Measurements from ENCODE around the gene ARHGEF33. TPM values are rescaled to one million over a fixed set of nuclear protein-coding genes. Genes with fewer than 3 reads are reported as not detected.

Gene ARHGEF33
- total RNA-seq, 2 donors from 2014 or later: 0.96 to 2.2 TPM

DNA sequence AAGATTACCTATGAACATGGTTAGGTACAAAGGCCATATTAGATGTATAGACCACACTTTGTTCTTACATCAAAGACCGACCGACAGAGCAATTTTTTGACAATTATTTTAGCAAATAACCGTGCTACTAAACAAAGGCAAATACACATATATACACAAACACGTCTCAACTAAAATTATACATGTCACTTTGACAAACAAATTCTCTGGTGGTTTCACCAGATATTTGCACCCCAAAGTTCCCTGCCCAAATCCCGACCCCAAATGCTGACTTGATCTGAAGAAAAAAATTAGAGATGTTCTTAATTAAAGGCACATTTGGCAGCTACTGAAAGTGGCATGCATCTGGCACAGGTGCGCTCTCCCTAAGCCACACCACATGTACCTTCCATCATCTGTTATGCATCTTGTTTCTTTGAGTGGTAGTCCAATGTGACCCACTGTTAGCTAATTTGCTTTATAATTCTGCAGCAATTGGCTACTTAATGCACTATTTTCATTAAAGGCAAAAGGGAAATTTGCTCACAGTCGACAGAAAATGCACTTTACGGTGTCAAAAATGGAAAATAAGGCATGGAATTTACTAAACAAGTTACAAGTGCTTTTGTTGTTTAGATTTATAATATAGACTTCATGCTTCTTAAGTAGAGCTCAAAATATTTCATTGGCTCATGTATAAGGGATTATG, 92.1 kb downstream of the ARHGEF33 start:
- DNase-seq (ENCODE audit: low spot score): no peak
- 92% methylated on average over 8 of the region's 8 CpGs for WGBS
- H3K4me3 ChIP-seq: no peak overlapping the region
- no peaks in the 10 kb centered on the region for H3K27me3 ChIP-seq (replicated peaks; ENCODE audit: insufficient read depth)
- H3K36me3 ChIP-seq: no peaks in the 10 kb centered on the region
- H3K27ac ChIP-seq: no peak overlapping the region
- TF ChIP-seq, protein P1, sequence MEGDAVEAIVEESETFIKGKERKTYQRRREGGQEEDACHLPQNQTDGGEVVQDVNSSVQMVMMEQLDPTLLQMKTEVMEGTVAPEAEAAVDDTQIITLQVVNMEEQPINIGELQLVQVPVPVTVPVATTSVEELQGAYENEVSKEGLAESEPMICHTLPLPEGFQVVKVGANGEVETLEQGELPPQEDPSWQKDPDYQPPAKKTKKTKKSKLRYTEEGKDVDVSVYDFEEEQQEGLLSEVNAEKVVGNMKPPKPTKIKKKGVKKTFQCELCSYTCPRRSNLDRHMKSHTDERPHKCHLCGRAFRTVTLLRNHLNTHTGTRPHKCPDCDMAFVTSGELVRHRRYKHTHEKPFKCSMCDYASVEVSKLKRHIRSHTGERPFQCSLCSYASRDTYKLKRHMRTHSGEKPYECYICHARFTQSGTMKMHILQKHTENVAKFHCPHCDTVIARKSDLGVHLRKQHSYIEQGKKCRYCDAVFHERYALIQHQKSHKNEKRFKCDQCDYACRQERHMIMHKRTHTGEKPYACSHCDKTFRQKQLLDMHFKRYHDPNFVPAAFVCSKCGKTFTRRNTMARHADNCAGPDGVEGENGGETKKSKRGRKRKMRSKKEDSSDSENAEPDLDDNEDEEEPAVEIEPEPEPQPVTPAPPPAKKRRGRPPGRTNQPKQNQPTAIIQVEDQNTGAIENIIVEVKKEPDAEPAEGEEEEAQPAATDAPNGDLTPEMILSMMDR (IDR thresholded peaks at IDR 0.05): no peak
- TF ChIP-seq POLR2AphosphoS5 (IDR thresholded peaks at IDR 0.05): no peak
- TF ChIP-seq POLR2A (IDR thresholded peaks at IDR 0.05): no peak
- intact Hi-C loops (cut with DNase I): no loop called here
- no peaks in the 10 kb centered on the region for H3K4me1 ChIP-seq (replicated peaks)
- no peaks in the 10 kb centered on the region for H3K9me3 ChIP-seq

DNA sequence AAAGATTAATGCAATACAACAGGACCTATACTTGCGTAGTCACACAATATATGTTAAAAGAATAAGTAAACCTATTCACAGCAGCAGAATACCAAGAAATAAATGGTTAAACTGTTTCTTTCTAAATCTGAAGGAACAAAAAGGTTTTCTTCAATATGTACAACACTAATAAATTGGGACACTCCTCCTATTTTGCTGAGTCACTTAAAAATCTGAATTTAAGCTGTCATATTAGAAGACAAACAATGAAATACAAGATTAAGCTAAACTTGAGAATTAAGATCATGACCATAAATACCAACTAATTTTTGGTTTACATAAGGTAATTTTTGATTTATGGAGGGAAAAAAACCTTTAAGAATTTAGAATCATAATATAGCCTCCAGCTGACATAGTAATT, 92.8 kb downstream of the ARHGEF33 start:
- TF ChIP-seq POLR2AphosphoS5 (IDR thresholded peaks at IDR 0.05): no peak
- TF ChIP-seq, protein P1 (IDR thresholded peaks at IDR 0.05): no peak
- no peak for TF ChIP-seq POLR2A (IDR thresholded peaks at IDR 0.05)
- 91% methylated on average over 1 of the region's 1 CpG for WGBS
- no peak for DNase-seq (ENCODE audit: low spot score)
- intact Hi-C loops (cut with DNase I): no loop called here
- Histone ChIP-seq H3K27ac (no peak overlapping the region), H3K36me3 (no peaks in the 10 kb centered on the region), H3K4me3 (no peak overlapping the region), H3K4me1 (replicated peaks) (no peaks in the 10 kb centered on the region), H3K9me3 (no peaks in the 10 kb centered on the region), H3K27me3 (replicated peaks; ENCODE audit: insufficient read depth) (no peaks in the 10 kb centered on the region)

DNA sequence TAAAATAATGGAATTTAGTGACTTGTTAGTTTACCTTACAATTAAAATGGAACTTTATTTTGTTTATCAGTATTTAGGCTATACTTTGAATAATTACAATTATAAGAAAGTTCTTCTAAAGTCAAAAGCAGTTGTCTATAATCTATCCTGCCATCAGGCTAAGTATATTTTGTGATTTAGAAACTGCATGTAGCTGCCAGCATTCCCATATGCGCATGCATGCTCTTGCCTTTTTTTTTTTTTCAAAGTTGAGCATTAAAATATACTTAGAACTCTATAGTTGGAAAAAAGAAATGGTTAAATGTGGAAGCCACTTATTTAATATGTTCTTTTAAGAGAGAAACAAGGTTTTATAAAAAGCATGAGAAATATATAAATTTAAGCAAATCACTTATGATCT, 99.0 kb downstream of the ARHGEF33 start:
- intact Hi-C loops (cut with DNase I): no loop called here
- no peak overlapping the region for H3K27ac ChIP-seq
- H3K36me3 ChIP-seq: no peaks in the 10 kb centered on the region
- no peaks in the 10 kb centered on the region for H3K9me3 ChIP-seq
- TF ChIP-seq POLR2AphosphoS5 (IDR thresholded peaks at IDR 0.05) (no peak), POLR2A (IDR thresholded peaks at IDR 0.05) (no peak)
- TF ChIP-seq, protein P1 (IDR thresholded peaks at IDR 0.05): no peak
- 97% methylated on average over 1 of the region's 1 CpG for WGBS
- H3K4me3 ChIP-seq: no peak overlapping the region
- no peak for DNase-seq (ENCODE audit: low spot score)
- no peaks in the 10 kb centered on the region for H3K27me3 ChIP-seq (replicated peaks; ENCODE audit: insufficient read depth)
- no peaks in the 10 kb centered on the region for H3K4me1 ChIP-seq (replicated peaks)

DNA sequence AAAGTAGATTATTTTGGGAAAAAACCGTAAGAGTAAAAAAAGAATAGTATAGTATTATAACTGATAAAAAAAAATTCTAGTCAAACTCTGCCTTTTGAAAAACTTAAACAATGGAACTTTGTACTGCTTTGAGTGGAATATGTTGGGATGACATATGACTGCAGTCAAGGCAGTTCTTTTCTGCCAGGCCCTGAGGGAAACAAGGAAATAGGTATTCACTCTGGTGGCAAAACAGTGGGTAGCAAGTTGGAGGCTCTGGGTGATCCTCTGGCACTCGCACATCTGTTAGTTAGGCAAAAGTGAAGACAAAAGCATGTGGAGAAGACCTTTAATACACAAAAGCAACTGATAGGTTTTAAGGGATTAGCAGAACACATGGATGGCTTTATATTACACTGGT, 102.2 kb downstream of the ARHGEF33 start:
- no peaks in the 10 kb centered on the region for H3K36me3 ChIP-seq
- TF ChIP-seq, protein P1 (IDR thresholded peaks at IDR 0.05): no peak
- TF ChIP-seq POLR2AphosphoS5 (IDR thresholded peaks at IDR 0.05) (no peak), POLR2A (IDR thresholded peaks at IDR 0.05) (no peak)
- H3K4me3 ChIP-seq: no peak overlapping the region
- DNase-seq (ENCODE audit: low spot score): no peak
- no peaks in the 10 kb centered on the region for H3K9me3 ChIP-seq
- H3K27ac ChIP-seq: no peak overlapping the region
- no peaks in the 10 kb centered on the region for H3K27me3 ChIP-seq (replicated peaks; ENCODE audit: insufficient read depth)
- WGBS: 69% methylated on average over 2 of the region's 2 CpGs
- intact Hi-C loops (cut with DNase I): no loop called here
- H3K4me1 ChIP-seq (replicated peaks): no peaks in the 10 kb centered on the region

DNA sequence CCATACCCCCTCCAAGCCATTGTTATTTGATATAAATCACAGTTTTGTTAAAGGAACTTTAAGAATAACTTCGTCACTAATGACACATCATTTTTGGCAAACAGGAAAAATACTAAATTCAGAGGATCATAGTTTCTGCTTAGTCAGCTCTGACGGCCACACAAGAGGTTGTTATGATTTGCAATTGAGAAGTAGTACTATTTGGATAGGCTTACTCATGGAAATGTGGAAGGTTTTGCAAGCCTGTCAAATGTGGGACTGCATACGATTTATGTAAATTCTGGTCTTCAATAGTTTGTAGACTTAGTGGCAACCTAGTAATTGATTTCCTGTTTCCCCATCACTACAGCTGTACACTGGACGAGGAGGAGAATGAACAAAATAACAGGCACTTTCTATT, 108.1 kb downstream of the ARHGEF33 start:
- TF ChIP-seq POLR2AphosphoS5 (IDR thresholded peaks at IDR 0.05) (no peak), POLR2A (IDR thresholded peaks at IDR 0.05) (no peak)
- TF ChIP-seq, protein P1 (IDR thresholded peaks at IDR 0.05): no peak
- Histone ChIP-seq H3K36me3 (peaks cover 0 to 3% of the 10 kb centered on the region in 2 donors), H3K9me3 (no peaks in the 10 kb centered on the region), H3K4me1 (replicated peaks) (no peaks in the 10 kb centered on the region), H3K27me3 (replicated peaks; ENCODE audit: insufficient read depth) (no peaks in the 10 kb centered on the region), H3K27ac (no peak overlapping the region), H3K4me3 (no peak overlapping the region)
- WGBS: 47% methylated on average over 4 of the region's 4 CpGs
- no peak for DNase-seq (ENCODE audit: low spot score)
- intact Hi-C loops (cut with DNase I): no loop called here

All from prostate gland (tissue), 2 donors.